HG02798 (cell line): ENCODE data around the gene SLC25A21.
"Not testable (repeated sequence)": the region's sequence is repeated elsewhere in the genome, so short reads cannot be mapped to it uniquely, and the experiment has no call there.

Experiments
- ATAC-seq: cut with Tn5 transposase; IDR thresholded peaks from one replicate; pipeline ENCODE4 v1.9.1; 2021; ENCODE audit warnings: mild to moderate bottlenecking; ENCODE audit not compliant: unreplicated experiment, poor library complexity

Gene SLC25A21

DNA sequence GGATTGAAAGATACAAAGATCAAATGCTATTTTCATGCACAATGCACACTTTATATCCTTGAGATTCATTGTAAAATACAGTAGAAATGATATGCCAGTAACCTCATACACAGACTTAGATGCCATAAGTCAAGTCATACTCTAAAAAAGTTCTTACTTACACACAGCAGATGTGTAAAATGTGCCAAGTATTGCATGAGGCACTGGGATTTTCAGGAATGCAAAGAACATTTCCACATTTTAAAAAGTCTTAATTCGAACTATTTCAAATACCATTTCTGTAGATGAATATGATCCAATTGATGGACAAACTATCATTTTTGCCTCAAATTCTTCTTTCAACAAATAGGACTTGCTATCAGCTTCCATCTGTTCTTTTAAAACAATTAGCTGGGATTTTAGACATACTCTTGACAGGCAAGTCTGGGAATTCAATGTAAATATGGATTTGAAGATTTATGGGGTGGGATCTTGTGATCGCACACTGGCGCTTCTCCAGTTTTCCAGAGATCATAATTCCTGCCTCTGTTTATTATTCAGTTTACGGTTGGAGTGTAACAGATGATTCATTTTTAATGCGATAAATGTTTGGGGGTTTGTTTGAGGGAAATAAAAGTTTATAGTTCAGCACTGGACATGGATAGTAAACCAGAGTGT lies 326.9 kb downstream of the SLC25A21 start:
- ATAC-seq = no peak

DNA sequence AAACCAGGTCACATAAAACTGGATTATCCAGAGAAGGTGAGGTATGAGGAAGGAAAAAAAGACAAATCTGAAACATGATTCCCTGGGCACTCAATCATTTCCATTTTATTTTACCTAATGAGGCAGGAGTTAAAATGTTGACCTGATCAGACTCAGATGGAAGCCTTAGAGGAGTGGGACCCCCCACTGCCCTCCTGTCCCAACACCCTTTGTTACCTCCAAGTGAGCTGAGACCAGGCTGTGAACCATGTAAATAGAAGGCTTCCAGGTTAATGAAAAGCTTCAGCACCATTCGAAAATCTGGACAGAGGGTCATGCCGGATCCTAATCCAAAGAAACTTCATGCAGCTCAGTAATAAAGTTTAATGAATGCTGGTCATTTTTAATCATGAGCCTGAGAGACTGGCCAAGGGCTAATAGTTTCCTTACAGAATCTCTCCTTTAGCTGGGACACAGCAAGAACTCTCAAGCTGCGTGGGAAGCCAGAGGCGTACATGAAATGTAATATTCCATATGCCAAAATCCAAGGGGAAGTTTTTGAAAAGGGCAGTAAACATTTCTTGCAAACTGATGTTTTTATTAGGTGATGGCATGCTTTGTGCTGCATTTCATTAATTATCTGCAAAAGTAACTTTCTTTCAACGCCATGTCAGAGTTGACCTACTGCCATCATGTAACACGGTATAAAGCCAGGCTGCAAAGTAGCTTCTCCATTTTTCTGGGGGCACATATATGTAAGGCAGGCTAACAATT lies 327.8 kb downstream of the SLC25A21 start:
- ATAC-seq = no peak

DNA sequence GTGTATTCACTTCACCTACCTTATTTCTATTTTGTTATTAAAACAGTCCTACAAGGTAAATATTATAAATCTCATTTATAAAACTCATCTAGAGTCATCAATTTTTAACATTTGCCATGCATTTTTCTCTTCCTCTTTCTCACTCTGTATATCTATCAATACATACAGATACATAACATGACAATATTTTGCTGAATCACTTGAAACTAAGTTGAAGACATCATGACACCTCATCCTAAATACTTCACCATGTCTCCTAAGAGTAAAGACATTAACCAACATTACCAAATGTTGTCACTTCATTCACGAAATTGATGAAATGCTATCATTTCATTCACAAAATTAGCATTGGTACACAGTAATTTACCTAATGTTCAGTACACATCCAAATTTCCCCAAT lies 329.0 kb downstream of the SLC25A21 start:
- ATAC-seq = no peak

DNA sequence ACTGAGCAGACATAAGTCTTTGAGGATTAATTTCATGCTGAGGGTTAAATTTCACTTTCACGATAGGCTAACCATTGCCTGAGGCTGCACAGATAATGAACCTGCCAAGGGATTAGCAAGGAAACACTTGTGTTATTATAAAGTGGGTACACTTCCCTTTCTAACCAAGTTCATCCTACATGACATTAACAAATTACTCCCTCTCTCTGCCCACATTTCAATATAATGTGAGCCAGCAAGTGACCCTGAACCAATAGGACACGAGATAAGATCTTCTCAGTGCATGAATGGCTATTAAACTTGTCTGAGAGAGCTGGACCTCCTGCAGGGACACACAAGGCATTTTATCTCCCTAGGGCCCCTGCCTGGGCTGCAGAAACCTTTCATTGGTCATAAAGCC lies 337.3 kb downstream of the SLC25A21 start:
- no peak for ATAC-seq

DNA sequence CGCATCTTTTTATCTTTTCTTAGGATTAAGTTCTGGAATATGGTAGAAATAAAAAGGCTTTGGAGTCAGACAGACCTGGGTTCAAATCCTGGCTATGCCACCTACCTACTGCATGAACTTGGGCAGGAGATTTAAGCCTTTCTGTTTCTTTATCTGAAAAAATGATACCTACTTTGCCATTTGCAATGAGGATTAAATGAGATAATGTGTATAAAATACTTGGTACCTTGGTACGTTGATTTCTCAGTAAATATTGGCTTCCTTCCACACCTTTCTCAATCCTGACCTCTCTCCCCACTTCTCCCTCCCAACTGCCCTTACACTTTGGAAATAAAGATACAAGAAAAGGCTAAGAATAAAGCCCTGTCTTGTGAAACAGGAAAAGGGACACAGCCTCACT lies 338.1 kb downstream of the SLC25A21 start:
- no peak for ATAC-seq

DNA sequence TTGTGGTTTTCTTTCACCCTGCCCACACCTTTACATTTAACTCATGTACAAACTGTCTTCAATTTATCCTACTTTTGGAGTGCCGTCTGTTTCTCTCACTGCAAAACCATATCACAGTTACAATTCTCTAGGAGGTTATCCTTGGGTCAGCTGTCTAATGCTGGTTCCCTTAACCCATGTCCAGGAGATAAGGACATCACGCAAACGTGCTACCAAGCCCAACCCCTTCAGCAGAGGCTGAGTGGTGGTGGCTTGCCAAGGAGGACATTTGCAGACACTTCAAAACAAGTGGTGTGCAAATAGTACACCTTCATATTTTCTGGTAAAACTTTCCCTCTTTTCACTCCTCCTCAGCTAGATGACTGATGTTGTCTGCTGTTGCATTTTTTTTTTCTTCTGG lies 342.9 kb downstream of the SLC25A21 start:
- ATAC-seq = no peak

DNA sequence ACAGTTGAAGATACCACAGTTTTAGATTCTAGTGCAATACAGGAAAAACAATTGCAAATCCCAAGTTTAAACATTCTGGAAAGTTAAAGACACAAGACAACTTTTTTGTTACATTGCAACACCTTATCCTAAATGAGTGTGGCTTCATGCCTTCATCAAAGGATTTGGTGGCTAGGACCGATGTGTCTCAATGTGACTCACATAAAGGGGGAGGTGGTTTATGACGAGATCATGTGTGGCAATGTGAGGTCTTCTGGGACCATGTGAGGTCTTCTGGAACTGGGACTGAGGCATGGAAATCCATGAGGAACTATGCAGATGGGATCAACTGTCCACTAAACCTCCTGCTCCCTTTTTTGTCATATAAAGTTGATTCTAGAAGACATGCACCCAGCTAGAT lies 344.5 kb downstream of the SLC25A21 start:
- ATAC-seq = no peak

DNA sequence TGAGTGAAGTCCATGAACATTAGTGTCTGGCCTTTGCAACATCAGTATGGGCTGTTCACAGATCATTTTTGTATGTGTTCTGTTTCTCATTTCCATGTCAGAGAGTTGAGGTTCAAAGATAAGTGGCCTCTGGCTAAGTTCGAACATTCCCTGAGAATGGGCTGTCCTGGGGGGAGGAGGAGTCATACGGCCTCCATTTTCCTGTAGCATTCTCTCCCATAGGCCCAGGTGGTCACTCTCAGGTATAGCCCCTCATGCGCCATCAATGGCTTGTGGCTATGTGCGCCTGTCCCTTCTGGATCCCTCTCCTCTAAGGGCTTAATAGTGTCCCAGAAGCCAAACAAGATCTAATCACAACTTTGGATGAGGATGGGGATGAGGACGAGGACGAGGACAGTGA lies 345.8 kb downstream of the SLC25A21 start:
- no peak for ATAC-seq

DNA sequence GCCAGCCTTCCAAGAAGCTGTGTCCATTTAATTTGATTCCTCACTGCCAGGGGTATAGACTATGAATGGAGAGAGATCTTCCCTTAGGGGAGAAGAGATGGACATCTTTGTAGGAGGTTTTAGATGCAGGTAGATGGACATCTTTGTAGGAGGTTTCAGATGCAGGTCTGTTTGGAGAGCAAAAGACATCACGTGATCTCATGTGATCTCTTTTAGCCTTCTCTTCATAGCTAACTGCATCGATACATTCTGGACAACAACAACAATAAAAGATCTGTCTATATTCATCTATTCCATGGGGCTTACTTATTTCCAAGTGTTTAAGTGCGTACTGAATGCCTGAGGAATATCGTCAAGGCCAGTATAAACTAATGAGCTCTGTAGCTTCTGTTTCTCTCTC lies 347.6 kb downstream of the SLC25A21 start:
- no peak for ATAC-seq

DNA sequence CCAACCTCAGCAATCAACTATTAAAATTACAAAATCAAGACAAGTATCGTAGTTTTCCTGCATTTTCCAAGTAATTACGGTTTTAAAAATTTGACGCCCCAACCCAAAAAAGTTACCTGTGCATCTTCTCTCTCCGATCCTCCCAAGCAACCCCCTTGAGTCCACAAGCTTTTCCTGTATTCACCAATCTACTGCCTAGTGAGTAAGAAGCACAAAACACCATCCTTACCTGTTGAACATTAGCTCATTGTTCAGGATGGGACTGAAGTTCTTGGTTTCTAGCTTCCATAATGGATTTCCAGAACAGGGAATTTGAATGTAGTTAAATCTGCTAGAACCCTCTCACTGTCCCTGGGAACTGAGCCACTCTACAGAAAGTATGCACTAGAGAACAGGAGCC lies 348.8 kb downstream of the SLC25A21 start:
- ATAC-seq = no peak

DNA sequence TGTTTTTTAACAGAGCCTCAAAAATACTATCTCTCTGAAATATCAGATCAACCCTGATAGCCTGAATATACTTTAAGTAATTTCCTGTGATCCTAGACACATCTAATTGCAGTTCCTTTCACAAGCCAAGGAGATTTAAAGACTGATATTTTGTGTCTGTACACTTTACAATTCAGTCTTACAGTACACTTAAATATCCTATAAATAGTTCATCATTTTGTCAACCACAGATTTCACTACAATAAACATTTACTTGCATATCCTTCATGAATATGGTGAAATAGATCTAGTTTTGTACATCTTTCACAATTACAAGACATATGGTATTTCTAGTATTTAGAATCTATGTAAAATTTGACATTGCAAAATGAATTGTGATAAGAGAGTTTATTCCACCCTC lies 349.7 kb downstream of the SLC25A21 start:
- no peak for ATAC-seq

DNA sequence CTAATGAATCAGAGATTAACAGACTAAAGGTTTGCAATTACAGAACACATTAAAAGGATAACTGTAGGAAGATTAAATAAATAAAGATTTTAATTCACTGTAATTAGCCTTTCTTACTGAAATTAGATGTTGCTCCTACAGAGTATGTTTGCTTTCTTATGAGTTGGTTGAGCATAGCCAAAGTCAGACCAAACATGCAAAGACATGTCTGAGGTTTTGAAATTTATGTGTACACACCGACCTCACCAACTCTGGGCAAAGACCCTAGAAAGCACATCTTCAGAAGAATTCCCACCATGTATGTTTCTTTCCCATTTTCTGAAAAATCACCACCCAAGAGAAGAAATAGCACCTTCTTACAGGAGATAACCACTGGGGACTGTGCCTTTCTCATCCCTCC lies 351.5 kb downstream of the SLC25A21 start:
- ATAC-seq = no peak

DNA sequence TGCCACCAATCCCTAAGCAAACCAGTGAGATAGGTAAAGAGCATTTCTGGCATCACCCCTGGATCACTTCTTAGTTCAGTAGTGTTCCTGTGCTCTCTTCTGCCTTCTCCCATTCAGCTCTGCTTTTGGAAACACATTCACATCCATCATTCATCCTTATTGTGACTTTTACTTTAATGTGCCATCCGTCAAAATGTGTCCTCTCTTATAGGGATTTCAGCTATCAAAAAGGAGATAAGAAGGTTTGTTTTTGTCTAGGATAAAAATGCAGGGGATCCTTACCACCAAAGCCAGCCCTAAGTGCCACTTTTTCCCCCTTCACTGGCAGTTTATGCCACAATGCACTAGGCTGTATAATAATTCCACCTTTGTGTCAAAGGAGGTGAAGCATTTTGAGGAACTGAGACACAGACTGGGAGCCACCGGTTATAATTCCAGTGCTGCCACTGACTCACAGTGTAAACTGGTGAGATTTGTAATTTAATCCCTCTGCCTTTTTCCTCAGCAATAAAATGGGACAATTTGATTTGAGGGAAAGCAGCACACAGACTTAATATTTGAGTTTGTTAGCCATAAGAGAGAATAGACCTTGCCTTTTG lies 352.2 kb downstream of the SLC25A21 start:
- no peak for ATAC-seq

DNA sequence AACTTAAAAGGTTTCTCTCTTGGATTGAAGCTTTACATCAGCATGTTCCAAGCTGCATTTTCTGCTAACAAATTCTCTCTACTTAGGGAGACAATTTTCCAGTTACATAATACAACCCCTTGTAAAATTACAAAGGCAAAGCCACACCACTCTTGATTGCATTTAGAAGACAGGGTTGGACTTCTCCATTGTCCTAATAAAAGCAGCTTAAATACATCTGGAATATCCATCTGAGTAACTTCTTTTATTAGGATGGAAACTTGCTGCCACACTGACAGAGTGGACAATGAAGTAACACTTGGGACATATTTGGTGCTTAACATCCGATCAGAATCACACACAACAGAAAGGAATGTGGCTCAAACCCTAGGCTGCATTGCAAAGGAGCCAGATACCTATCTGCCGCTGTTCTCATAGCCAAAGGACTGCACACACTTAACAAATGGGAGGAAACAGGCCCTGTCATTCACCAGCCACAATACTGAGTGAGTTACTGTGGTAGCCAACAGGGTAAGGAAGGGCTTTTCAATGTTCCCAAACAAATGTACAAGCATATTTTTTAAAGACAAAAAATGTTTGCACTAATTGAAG lies 353.5 kb downstream of the SLC25A21 start:
- ATAC-seq = no peak

DNA sequence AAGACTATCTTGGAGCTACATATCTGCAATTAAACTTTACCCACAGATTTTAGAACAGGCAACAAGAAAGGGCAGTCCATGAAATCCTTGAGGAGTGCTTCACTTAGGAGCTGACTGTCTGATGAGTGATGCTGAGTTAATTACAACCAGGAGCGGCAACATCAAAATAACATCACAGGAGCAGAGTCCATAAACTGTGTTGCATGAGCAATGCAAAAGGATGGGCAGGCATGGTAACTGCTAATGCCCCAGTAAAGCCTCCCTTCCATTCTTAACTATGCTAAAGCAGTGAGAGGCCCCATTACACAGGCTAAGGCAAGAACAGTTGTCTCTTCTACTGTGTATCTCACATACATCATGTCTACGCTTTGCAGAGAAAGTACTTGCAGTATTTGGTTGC lies 354.2 kb downstream of the SLC25A21 start:
- no peak for ATAC-seq

DNA sequence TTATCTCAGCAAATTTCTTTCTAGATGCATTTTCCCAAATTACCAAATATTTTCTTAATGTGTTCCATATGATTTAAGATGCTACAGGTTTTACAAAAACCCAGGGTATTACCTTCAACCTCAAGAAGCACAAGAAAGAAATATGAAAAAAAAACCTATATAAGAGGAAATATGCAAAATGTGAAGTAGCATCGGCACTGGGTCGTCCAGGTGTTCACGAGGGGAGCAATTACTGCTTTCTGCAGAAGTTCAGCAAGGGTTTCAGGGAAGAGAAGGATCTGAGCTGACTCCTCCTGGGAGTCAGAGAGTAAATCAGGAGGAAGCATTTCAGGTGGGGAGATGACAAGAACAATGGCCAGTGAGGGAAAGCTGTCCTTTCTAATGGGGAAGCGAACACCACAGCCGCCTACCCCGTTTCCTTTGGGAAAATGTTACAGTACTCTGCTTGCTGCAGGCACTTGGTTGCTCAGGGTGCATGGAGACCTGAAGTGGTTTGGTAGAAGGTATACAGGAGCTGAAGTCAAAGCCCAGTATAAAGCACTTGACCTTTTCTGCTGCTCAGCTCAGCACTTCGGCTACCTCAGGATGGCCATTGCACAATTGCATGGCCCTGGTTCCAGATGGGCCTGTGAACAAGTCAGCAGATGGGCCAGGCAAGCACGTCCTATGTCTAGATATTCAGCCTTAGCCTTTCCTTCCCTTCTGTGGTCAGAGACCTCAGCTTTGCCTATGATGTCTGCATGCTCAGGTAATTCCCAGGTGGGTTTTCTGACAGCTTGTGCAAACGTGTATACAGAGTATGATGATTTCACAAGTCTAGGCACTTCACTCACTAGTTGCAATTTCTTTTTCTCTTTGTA lies 355.1 kb downstream of the SLC25A21 start:
- no peak for ATAC-seq

DNA sequence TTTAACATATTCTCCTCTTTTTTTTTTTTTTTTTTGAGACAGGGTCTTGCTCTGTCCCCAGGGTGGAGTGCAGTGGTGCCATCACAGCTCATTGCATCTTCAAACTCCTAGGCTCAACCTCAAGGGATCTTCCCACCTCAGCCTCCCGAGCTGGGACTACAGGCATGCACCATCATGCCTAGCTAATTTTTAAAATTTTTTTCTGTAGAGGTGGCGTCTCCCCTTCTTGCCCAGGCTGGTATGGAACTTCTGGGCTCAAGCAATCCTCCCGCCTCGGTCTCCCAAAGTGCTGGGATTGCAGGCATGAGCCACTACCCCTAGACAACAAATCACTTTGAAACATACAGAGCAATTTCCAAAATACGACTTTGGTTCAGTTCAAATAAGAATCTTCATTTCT lies 355.9 kb downstream of the SLC25A21 start:
- no peak for ATAC-seq

DNA sequence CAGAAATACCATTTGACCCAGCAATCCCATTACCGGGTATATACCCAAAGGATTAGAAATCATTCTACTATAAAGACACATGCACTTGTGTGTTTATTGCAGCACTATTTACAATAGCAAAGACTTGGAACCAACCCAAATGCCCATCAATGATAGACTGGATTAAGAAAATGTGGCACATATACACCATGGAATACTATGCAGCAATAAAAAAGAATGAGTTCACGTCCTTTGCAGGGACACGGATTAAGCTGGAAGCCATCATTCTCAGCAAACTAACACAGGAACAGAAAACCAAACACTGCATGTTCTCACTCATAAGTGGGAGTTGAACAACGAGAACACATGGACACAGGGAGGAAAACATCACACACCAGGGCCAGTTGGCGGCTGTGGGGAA lies 357.6 kb downstream of the SLC25A21 start:
- ATAC-seq = not testable (repeated sequence)

DNA sequence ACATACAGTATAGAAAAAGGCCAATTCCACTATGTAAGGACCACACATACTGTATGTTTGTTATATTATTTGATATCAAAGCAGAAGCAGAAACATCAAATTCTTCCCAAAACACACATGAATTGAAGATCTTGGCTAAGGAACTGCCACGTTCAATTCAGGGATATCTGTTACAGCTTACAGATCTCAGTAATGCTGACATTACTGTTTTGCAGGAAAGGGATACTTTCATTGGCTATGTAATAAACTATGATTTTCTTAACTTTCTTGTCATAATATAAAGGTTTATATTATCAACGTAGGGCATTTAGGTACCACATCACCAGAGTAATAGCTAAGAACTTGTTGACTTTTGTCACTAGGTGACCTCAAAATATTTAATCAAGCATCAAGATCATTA lies 362.2 kb downstream of the SLC25A21 start:
- ATAC-seq = no peak

DNA sequence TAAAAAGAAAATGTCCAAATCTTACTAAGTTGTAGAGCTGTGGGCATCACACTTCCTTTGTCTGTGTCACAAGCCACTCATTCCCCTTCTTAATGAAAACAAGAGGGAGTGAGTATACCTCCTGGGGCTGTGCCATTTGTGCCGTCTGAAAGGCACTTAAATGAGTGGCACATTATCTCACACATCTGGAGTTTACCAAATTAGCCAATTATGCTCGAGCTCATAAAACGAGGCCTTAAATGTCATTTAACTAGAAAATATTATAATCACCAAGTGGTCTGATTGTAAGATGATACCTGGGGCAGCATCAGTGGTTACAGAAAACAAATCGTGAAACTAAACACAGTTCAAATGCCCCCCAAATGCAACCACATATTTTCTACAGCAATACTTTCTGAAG lies 364.7 kb downstream of the SLC25A21 start:
- no peak for ATAC-seq
